Hippocampal formation (tissue), 2 donors: Measurements from ENCODE around the gene SDCBP2.
"Not testable (repeated sequence)": the region's sequence is repeated elsewhere in the genome, so short reads cannot be mapped to it uniquely, and the experiment has no call there.

Source experiments
- DNase-seq, 2 donors: peaks; one replicate each; lab custom pipeline; 2025; lab: John Stamatoyannopoulos, UW

The SDCBP2 gene

DNA sequence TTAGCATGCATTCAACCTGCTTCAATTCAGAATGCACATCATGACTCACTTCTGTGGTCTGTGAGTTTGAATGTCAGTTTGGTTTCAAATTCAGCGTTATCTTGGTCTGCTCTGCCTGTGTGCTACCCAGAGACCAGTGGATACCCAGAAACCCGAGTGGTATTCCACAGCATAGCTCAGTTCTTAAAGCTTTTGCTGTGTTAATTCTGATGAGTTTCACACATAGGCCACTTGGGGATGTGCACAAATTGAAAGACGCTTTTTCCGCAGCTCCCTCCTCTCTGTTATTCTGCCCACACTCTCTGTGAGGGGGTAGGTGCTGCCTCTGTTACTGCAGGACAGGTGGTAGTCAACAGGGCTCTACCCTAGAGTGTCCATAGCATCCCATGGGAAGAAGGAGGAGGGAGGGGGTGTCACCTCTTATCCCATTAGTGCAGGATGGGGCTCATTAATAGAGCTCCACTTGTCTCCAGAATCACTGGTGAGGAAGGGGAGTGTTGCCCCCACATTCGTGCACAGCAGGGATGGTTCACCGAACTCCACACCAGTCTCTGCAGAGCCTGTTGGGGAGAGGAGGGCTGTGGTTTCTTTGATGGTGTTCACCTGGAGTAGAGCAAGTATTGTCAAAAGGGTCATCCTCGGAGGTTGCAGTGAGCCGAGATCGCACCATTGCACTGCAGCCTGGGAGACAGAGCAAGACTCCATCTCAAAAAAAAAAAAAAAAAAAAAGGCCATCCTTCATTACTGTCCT, 29.2 kb upstream of the SDCBP2 start:
- DNase-seq, result no peak

DNA sequence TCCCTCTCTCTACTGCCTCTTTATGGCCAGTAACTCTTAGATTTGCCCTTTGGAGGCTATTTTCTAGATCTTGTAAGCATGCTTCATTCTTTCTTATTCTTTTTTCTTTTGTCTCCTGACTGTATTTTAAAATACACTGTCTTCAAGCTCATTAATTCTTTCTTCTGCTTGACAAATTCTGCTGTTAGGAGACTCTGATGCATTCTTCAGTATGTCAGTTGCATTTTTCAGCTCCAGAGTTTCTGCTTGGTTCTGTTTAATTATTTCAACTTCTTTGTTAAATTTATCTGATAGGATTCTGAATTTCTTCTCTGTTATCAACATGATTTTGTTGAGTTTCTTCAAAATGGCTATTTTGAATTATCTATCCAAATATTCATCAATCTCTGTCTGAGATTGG, 25.0 kb upstream of the SDCBP2 start:
- no peak for DNase-seq

- DNase-seq, result no peak
Measured at GRCh38 chr20:1346315-1346969, 17.5 kb upstream of the SDCBP2 start.

DNA sequence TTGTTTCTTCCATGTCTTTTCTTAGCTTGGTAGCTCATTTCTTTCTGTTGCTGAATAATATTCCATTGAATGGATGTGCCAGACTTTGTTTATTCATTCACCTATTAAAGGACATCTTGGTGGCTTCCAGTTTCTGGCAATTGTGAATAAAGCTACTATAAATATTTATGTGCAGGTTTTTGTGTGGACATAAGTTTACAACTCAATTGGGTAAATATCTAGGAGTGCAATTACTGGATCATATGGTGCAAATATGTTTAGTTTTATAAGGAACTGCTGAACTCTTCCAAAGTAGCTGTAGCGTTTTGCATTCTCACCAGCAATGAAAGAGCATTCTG, 16.8 kb upstream of the SDCBP2 start:
- DNase-seq, result no peak

DNA sequence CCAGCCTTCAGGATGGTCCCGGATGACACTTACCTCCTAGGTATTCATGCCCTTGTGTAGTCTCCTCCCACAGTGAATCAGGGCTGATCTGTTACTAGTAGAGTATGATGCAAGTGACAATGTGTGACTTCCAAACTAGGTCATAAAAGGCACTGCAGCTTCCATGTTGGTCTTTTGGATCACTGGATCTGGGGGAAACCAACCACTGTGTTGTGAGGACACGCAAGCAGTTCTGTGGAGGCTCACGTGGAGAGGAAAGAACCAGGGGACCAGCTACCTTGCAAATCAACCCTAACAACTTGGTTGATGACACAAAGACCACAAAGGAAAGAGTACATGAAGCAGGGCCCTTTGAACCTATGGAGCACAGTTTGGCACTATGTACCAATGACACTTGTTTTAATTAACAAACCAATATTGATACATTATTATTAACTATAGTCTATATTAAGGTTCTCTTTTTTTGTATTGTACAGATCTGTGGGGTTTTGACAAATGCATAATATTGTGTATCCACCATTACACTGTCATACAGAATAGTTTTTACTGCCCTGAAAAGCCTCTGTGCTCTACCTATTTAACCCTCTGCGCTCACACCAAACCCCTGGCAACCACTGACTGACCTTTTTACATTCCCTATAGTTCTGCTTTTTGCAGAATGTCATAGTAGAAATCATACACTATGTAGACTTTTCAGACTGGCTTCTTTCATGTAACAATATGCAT, 16.3 kb upstream of the SDCBP2 start:
- no peak for DNase-seq

GRCh38 chr20:1343446-1344124, 14.6 kb upstream of the SDCBP2 start:
- DNase-seq, result not testable (repeated sequence)

- DNase-seq, result no peak
Measured at GRCh38 chr20:1341561-1342265, 12.8 kb upstream of the SDCBP2 start.

DNA sequence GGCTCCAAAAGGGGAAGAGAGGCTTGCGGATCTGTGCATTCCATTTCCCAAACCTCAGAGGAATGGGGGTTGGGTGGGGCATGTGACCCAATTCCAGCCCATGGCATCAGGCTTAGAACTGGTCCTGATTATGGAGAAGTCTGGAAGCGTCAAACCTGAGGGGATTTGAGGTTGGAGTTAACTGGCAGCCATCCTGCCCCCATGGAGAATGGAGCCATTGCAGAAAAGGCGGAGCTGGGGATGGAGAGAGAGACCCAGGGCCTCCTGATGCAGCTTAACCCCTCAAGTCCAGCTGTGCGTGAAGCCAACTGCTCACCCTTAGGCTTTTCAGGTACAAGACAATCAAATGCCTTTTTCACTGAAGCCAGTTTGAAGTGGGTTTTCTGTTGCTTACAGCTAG, 9.9 kb upstream of the SDCBP2 start:
- no peak for DNase-seq

DNA sequence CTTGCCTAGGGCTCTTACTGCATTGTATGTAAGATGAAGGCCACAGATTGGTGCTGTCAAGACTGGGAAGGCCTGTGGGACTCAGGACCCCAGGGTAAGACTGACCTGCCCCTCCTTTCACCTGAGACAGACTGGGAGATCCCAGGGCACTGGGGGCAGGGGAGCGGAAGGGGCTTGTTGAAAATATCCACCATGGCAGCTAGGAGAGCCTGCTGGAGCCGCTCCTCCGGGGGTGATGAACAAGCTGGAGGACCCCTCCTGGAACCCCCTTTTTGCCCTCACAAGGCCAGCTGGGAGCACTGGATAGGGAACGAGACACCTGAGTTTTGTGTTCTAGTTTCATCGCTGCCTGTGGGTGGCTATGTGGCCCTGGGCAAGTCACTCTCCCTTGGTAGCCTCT, 9.2 kb upstream of the SDCBP2 start:
- no peak for DNase-seq

- no peak for DNase-seq
Measured at GRCh38 chr20:1337441-1337840, 8.5 kb upstream of the SDCBP2 start.

DNA sequence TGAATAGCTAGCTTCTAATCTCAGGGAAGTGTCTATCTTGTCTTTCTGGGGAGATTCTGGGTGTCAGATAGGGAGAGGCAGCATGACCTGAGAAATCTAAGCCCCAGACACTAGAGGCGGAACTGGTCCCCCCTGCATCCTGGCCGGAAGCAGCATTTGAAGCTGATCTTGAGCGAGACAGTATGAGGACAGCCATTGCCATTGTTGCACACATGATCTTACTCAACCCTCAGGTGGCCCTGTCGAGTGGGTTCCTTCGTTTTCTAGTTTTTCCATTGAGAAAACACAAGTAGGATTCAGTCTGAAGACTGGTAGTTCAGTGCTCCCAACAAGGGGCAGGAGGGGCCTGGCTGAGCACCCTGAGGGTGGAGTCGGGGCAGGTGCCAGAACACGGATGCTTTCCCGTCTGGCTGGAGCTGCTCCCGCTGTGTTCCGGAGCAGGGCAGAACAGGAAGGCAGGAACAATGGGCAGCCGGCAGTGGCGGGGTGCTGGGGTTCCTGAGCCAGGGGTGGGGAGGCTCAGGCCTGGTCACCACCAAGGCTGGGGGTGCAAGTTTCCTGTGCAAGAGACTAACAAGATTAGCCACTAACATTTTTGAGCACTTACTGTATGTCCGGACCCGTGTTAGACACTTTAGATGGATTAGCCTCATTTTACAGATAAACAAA, 7.9 kb upstream of the SDCBP2 start:
- DNase-seq, result no peak

DNA sequence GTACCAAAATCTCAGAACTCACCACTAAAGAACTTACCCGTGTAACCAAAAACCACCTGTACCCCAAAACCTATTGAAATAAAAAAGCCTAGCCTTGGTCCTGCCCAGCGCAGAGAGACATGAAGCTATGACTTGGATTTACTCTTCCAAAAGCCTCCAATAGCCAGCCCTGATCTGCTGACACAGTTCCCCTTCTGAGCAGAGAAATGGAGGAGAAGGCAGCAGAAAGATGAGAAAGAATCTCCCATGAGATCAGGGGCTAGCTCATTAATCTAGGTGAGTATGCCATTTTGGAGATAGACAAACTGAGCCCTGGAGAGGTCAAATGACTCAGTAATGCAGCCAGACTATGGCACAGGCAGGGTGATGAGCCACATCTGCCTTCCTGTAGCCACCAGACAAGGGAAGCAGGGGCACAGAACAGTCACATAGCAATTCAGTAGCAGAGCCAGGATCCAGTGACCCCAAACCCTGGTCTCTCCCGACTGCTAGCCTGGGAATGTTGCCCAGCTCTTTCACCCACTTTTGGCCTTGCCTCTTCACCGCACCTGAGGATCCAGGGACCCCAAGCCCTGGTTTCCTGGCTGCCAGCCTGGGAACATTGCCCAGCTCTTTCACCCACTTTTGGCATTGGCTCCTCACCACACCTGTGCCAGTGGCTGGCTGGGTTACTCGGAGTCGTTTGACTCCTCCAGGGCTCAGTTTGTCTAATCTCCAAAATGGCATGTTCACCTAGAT, 7.2 kb upstream of the SDCBP2 start:
- no peak for DNase-seq

- DNase-seq, result no peak
Measured at GRCh38 chr20:1334761-1335160, 5.8 kb upstream of the SDCBP2 start.

- no peak for DNase-seq
Measured at GRCh38 chr20:1334370-1334731, 5.4 kb upstream of the SDCBP2 start.

DNA sequence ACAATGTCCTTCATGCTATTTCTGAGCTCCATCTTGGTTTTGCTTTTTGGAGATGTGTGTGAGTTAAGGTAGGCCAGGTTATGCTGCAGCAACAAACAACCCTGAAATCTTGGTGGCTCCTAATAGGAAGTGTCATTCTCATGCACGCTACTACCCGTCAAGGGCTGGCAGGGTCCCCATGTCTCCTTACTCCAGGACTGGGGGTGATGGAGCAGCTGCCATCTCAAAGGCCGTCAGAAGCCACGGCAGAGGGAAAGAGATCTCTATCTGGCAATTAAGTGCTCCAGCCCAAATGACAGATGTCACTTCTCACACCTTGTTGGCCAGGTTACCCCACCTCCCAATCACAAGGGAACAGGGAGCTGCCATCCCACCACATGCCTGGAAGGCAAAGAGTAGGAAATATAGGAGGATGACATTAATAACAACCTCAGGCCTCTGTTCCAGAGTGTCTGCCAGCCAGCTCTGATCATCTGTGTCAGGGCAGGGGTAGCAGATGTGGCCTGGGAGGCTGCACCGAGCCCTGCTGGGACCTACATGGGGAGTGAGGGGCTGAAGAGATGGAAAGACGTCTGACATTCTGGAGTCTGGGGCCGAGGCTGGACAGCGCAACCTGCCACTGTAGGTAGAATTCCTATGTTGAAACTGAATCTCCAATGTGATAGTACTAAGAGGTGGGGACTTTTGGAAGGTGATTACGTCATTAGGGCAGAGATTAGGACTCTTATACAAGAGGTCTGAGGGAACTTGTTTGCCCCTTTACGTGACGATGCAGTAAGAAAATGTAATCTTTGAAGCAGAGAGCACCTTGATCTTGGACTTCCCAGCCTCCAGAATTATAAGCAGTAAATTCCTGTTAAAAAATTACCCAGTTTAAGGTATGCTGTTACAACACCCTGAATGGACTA, 4.8 kb upstream of the SDCBP2 start:
- no peak for DNase-seq

- no peak for DNase-seq
Measured at GRCh38 chr20:1332749-1333300, 3.9 kb upstream of the SDCBP2 start.

- no peak for DNase-seq
Measured at GRCh38 chr20:1331801-1332453, 3.0 kb upstream of the SDCBP2 start.

GRCh38 chr20:1331101-1331500, 2.2 kb upstream of the SDCBP2 start:
- DNase-seq, result no peak
